ENCODE results near the gene STK39. TPM values are rescaled to one million over a fixed set of nuclear protein-coding genes. Genes with fewer than 3 reads are reported as not detected.

The STK39 gene
- total and polyA plus RNA-seq, 11 donors, result 13.1 to 40.1 (median 21.5) TPM

GRCh38 chr2:168005586-168005985 is 241.8 kb downstream of the STK39 start:
- no peak for DNase-seq
- no peak overlapping the region for H3K4me3 ChIP-seq

GRCh38 chr2:168003876-168004275 is 243.5 kb downstream of the STK39 start:
- WGBS, 4 donors, result 97 to 98% (median 97%) methylated on average over 3 of the region's 3 CpGs
- Histone ChIP-seq H3K4me3 (no peak overlapping the region), H3K4me1 (peaks cover 0 to 11% (median 0%) of the 10 kb centered on the region in 12 donors), H3K27ac (no peak overlapping the region), H3K27me3 (no peaks in the 10 kb centered on the region), H3K36me3 (no peaks in the 10 kb centered on the region), H3K9me3 (peaks cover 0 to 4% (median 0%) of the 10 kb centered on the region in 12 donors)
- intact Hi-C loops (cut with DNase I), result no loop called here
- no peak for TF ChIP-seq POLR2A (IDR thresholded peaks at IDR 0.05)
- no peak for TF ChIP-seq CTCF (IDR thresholded peaks at IDR 0.05)
- ATAC-seq, result no peak
- no peak for DNase-seq

More at GRCh38 chr2:168005586-168005985, 241.8 kb downstream of the STK39 start:
- intact Hi-C loops (cut with DNase I), result no loop called here
- Histone ChIP-seq H3K27me3 (no peaks in the 10 kb centered on the region), H3K9me3 (peaks cover 0 to 4% (median 0%) of the 10 kb centered on the region in 12 donors), H3K36me3 (no peaks in the 10 kb centered on the region), H3K4me1 (peaks cover 0 to 17% (median 1%) of the 10 kb centered on the region in 12 donors), H3K27ac (no peak overlapping the region)
- 96 to 99% (median 98%) methylated on average over 3 of the region's 3 CpGs for WGBS, 4 donors
- TF ChIP-seq POLR2A (IDR thresholded peaks at IDR 0.05) (no peak), CTCF (IDR thresholded peaks at IDR 0.05) (no peak)
- no peak for ATAC-seq

DNA sequence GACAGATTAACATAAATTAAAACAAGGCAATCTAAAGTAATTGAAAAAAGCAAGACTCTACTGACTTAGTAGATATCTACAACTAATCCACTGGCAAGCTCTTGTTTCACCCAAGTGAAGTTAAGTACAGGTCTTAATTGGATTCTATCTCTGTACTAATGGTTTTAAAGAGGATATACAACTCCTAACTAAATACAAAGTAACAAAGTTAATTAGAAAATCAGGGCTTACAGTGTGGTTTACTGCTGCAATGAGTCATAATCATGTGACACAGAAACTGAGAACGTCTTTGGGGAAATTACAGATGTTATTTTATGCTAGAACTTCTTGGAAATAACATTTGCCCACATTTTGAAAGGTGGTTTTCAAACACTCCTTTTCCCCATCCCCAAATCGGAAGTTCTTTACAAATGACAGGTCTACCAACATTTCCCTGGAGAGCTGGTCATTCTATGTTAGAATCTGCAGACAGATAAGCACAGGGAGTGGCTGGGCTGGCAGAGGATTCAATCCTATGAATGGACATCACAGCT is 245.3 kb downstream of the STK39 start:
- H3K36me3 ChIP-seq, result no peaks in the 10 kb centered on the region
- 57 to 64% (median 60%) methylated on average over 2 of the region's 2 CpGs for WGBS, 4 donors
- peaks cover 0 to 11% (median 0%) of the 10 kb centered on the region in 12 donors for H3K4me1 ChIP-seq
- no peaks in the 10 kb centered on the region for H3K27me3 ChIP-seq
- no peak for TF ChIP-seq CTCF (IDR thresholded peaks at IDR 0.05)
- no peak for TF ChIP-seq POLR2A (IDR thresholded peaks at IDR 0.05)
- ATAC-seq, result no peak
- peaks cover 0 to 4% (median 0%) of the 10 kb centered on the region in 12 donors for H3K9me3 ChIP-seq
- no peak overlapping the region for H3K4me3 ChIP-seq
- DNase-seq, result no peak
- intact Hi-C loops (cut with DNase I), result no loop called here
- H3K27ac ChIP-seq, result no peak overlapping the region

DNA sequence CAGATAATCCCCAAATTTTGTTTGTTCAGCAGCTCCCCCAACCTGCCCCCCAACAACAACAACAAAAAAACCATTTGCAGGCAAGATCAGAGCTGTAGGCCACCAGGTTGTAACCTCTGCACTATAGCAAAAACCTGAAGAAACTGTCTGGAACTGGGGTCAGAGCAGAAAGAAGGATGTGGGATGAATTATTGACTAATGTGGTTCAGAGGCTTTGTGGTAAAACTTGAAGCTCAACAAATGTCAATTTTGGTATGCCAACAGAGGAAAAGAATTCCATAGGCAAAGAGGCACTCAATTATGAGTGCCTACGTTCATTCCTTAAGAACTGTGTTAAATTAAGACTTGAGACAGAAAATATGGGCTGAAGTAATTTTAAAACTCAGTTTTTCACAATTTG is 255.1 kb downstream of the STK39 start:
- Histone ChIP-seq H3K27me3 (no peaks in the 10 kb centered on the region), H3K4me1 (peaks cover 0 to 12% (median 0%) of the 10 kb centered on the region in 12 donors), H3K27ac (no peak overlapping the region), H3K36me3 (no peaks in the 10 kb centered on the region), H3K9me3 (no peaks in the 10 kb centered on the region), H3K4me3 (no peak overlapping the region)
- no peak for DNase-seq
- WGBS, 4 donors, result 91 to 99% (median 96%) methylated on average over 1 of the region's 1 CpG
- intact Hi-C loops (cut with DNase I), result no loop called here
- ATAC-seq, result no peak
- TF ChIP-seq POLR2A (IDR thresholded peaks at IDR 0.05), result no peak
- TF ChIP-seq CTCF (IDR thresholded peaks at IDR 0.05), result no peak

All from heart left ventricle (tissue), 16 donors.